Smooth muscle cell of trachea (primary cell): ENCODE data around the gene SLC39A6. TPM values are rescaled to one million over a fixed set of nuclear protein-coding genes. Genes with fewer than 3 reads are reported as not detected.

Experiments used
- total RNA-seq: library from RNA; depleted of rRNA; stranded (reverse); fragments of >200 nt; gene quantifications from 2 replicates; pipeline ENCODE4 v1.2.1, GENCODE V29; 2014

The SLC39A6 gene
- 70.1 and 92.0 TPM in 2 replicates for total RNA-seq

GRCh38 chr18:36129300-36130038, at the start of gene SLC39A6, which contains the start of gene ELP2:
Gene SLC39A6, minus strand, starts transcription at chr18:36129340. Its CDS starts 2,333 bp downstream, at chr18:36127007.
Gene ELP2, plus strand, starts transcription at chr18:36129899. Its CDS starts 35 bp downstream, at chr18:36129934.

GRCh38 chr18:36067055-36067957, 61.8 kb downstream of the SLC39A6 start, which contains the start of gene RPRD1A:
Gene RPRD1A, minus strand, starts transcription at chr18:36067559. Its CDS starts 155 bp downstream, at chr18:36067404.

Other genes starting within 250 kb of the SLC39A6 start
- gene RPRD1A, start 61.8 kb downstream of the SLC39A6 start, total RNA-seq = 32.1 and 39.4 TPM in 2 replicates
- 110 and 123 TPM in 2 replicates for gene ELP2, start 559 bp upstream of the SLC39A6 start, total RNA-seq
- gene MOCOS, start 58.2 kb upstream of the SLC39A6 start, total RNA-seq = 5.5 and 13.7 TPM in 2 replicates
- gene FHOD3, start 168.4 kb upstream of the SLC39A6 start, total RNA-seq = 18.8 and 22.3 TPM in 2 replicates